Breast epithelium (tissue), 3 donors: ENCODE results near the gene LRP1.

Experiments used
- POLR2AphosphoS5 ChIP-seq, 3 donors: sonication (generic); formaldehyde crosslinking; IDR thresholded peaks; one replicate each; pipeline ENCODE4 v1.6.1; 2017; ENCODE audit warnings: antibody characterized with exemption in 3 of 3
- TF ChIP-seq, protein P1 (sequence below), 3 donors: fragments of 450-650 bp; IDR thresholded peaks; one replicate each; pipeline ENCODE4 v1.5.1; 2016 to 2017; ENCODE audit warnings: antibody characterized with exemption in 3 of 3, mild to moderate bottlenecking in 3 of 3, moderate library complexity in 3 of 3

DNA sequence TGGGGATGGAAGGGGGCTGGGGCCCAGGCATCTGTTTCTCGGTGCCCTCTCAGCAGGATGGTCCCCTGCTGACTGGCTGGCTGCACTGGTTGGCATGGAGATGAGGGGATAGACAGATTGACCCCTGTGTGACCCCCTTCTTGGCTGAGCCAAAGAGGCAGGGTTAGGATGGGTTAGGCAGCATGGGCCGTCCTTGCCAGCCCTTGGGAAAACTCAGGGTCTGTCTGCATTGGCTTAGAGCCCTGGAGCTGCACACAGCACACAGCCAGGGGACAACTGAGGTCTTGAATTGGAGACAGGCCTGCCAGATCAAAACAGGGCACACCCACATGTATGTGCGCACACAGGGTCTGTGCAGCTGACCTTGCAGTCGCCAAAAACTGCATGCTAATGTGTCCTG, 30.4 kb downstream of the LRP1 start:
- TF ChIP-seq, protein P1, sequence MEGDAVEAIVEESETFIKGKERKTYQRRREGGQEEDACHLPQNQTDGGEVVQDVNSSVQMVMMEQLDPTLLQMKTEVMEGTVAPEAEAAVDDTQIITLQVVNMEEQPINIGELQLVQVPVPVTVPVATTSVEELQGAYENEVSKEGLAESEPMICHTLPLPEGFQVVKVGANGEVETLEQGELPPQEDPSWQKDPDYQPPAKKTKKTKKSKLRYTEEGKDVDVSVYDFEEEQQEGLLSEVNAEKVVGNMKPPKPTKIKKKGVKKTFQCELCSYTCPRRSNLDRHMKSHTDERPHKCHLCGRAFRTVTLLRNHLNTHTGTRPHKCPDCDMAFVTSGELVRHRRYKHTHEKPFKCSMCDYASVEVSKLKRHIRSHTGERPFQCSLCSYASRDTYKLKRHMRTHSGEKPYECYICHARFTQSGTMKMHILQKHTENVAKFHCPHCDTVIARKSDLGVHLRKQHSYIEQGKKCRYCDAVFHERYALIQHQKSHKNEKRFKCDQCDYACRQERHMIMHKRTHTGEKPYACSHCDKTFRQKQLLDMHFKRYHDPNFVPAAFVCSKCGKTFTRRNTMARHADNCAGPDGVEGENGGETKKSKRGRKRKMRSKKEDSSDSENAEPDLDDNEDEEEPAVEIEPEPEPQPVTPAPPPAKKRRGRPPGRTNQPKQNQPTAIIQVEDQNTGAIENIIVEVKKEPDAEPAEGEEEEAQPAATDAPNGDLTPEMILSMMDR (IDR thresholded peaks at IDR 0.05): no peak
- no peak for TF ChIP-seq POLR2AphosphoS5 (IDR thresholded peaks at IDR 0.05)
